ENCODE measurements around the gene SLC2A4RG. TPM values are rescaled to one million over a fixed set of nuclear protein-coding genes. Genes with fewer than 3 reads are reported as not detected.

The SLC2A4RG gene
- total RNA-seq, 1 donor from 2014 or later, result 64.1 TPM

DNA sequence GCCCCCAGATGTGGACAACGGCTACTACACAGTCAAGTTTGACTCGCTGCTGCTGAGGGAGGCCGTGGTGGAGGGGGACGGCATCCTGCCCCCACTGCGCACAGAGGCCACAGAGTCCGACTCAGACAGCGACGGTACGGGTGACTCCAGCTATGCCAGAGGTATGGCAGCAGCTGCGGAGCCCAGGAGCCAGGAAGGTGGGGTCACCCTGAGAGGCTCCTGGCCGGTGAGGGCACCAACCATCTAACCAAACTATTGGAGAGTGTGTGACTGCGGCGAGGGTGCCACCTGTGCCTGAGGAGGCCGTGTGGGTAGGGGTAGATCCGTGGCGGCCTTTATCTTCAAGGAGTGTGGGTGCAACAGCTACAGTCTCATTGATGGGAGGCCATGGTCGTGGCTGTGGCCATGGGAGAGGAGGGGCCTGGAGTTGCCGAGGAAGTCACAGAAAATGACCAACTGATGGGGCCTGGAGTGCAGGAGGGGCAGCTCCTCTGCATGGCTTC lies 5.9 kb upstream of the SLC2A4RG start:
- no peak overlapping the region for H3K27ac ChIP-seq
- DNase-seq (no peak), ATAC-seq (no peak)
- intact Hi-C loops (cut with DNase I), result no loop called here
- H3K27me3 ChIP-seq, result no peaks in the 10 kb centered on the region
- no peaks in the 10 kb centered on the region for H3K9me3 ChIP-seq
- peaks cover 27% of the 10 kb centered on the region for H3K36me3 ChIP-seq
- no peak overlapping the region for H3K4me3 ChIP-seq
- peaks cover 16% of the 10 kb centered on the region for H3K4me1 ChIP-seq
- TF ChIP-seq, protein P1, sequence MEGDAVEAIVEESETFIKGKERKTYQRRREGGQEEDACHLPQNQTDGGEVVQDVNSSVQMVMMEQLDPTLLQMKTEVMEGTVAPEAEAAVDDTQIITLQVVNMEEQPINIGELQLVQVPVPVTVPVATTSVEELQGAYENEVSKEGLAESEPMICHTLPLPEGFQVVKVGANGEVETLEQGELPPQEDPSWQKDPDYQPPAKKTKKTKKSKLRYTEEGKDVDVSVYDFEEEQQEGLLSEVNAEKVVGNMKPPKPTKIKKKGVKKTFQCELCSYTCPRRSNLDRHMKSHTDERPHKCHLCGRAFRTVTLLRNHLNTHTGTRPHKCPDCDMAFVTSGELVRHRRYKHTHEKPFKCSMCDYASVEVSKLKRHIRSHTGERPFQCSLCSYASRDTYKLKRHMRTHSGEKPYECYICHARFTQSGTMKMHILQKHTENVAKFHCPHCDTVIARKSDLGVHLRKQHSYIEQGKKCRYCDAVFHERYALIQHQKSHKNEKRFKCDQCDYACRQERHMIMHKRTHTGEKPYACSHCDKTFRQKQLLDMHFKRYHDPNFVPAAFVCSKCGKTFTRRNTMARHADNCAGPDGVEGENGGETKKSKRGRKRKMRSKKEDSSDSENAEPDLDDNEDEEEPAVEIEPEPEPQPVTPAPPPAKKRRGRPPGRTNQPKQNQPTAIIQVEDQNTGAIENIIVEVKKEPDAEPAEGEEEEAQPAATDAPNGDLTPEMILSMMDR (IDR thresholded peaks at IDR 0.05), result no peak

DNA sequence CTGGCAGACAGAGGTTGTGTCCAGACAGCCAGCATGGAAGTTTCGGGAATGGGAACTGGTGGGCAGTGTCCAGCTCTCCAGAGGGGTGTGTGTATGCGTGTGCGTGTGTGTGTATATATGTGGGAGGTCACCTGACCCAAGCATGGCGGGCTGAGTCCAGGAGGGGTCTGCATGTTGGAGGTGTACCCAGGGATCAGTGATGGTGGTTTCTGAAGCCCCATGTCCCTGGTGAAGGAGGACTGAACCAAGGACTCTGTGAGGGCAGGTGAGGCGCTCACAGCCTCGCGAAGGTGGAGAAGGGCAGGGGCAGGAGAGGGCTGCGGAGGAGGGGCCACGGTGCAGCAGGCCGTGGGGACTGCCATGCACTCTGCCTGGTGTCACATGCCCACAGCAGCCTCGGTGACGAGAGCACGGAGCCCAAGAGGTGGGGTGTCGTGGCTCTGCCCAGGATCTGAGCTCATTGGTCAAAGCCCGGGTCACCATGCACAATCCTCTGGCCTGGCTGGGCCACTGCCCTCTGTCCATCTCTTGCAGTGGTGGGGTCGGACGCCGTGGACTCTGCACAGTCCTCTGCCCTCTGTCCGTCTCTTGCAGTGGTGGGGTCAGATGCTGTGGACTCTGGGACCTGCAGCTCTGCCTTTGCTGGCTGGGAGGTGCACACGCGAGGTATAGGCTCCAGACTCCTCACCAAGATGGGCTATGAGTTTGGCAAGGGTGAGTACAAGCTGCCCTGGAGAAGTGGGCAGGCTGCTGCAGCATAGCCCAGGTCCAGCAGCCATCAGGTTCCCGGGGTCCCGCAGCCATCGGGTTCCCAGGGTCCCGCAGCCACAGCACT lies 5.2 kb upstream of the SLC2A4RG start:
- H3K27me3 ChIP-seq, result no peaks in the 10 kb centered on the region
- DNase-seq (no peak), ATAC-seq (no peak)
- peaks cover 27% of the 10 kb centered on the region for H3K36me3 ChIP-seq
- no peak overlapping the region for H3K27ac ChIP-seq
- H3K4me1 ChIP-seq, result peaks cover 19% of the 10 kb centered on the region
- intact Hi-C loops (cut with DNase I), result no loop called here
- TF ChIP-seq, protein P1 (IDR thresholded peaks at IDR 0.05), result no peak
- H3K4me3 ChIP-seq, result no peak overlapping the region
- H3K9me3 ChIP-seq, result no peaks in the 10 kb centered on the region

DNA sequence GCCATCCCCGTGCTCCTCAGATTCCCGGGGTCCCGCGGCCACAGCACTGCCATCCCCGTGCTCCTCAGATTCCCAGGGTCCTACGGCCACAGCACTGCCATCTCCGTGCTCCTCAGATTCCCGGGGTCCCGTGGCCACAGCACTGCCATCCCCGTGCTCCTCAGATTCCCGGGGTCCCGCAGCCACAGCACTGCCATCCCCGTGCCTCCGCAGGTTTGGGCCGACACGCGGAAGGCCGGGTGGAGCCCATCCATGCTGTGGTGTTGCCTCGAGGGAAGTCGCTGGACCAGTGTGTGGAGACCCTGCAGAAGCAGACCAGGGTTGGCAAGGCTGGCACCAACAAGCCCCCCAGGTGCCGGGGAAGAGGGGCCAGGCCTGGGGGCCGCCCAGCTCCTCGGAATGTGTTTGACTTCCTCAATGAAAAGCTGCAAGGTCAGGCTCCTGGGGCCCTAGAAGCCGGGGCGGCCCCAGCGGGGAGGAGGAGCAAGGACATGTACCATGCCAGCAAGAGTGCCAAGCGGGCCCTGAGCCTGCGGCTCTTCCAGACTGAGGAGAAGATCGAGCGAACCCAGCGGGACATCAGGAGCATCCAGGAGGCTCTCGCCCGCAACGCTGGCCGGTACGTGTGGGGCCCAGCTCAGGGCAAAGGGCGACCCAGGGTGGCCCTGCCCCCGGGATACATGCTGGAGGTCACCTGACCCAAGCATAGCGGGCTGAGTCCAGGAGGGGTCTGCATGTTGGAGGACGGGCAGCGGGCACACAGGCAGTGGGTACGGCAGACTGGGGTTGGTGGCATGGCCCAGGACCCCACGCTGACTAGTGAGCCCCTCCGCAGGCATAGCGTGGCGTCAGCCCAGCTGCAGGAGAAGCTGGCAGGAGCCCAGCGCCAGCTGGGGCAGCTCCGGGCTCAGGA lies 4.4 kb upstream of the SLC2A4RG start:
- intact Hi-C loops (cut with DNase I), result no loop called here
- Histone ChIP-seq H3K9me3 (no peaks in the 10 kb centered on the region), H3K4me1 (peaks cover 19% of the 10 kb centered on the region), H3K27me3 (no peaks in the 10 kb centered on the region), H3K27ac (no peak overlapping the region), H3K36me3 (peaks cover 27% of the 10 kb centered on the region), H3K4me3 (no peak overlapping the region)
- DNase-seq, result no peak
- ATAC-seq, result no peak
- TF ChIP-seq, protein P1 (IDR thresholded peaks at IDR 0.05), result no peak

DNA sequence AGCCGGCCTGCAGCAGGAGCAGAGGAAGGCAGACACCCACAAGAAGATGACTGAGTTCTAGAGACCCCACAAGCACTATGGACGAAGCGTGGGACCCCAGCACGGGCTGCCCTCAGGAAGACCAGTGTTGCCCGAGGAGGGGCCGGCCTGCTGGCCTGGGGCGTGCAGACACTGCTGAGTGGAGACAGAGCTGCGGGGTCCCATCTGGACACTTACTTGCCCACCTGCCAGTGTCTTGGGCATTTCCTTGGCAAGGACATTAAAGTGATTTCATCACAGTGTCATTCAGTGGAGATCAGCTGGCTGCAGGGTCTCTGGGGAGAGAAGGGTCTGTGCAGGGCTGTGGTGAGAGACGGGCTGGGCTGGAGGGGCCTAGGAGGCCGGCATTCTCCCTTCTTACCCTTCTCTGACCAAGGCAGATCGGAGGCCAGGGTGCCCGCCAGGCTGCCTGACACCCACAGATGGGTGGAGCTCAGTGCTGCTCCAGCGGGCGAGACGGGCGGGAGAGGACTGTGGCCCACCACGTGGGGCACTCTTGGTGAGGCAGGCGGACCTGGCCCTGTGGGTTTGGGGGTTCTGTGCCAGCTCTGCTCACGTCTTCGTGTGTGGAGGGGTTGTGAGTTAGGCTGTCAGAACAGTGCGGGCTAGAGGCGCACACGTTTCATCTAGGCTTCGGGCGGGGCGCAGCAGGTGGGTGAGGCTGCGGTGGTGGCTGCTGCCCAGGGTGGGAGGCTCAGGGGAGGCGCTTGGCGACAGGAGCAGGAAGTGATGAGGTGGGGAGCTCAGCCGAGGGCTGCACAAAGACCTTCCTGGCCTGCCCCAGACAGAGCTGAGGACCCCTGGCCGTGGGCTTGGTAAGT lies 3.5 kb upstream of the SLC2A4RG start, which contains the start of gene LIME1:
Gene LIME1 (plus strand): TSS at position 806 of the 860 bp plus-strand sequence. CDS start 886 bp downstream, outside the sequence.
- no peaks in the 10 kb centered on the region for H3K9me3 ChIP-seq
- no peaks in the 10 kb centered on the region for H3K27me3 ChIP-seq
- no peak for ATAC-seq
- peak; percentile 69 for DNase-seq
- TF ChIP-seq, protein P1 (IDR thresholded peaks at IDR 0.05), result no peak
- H3K36me3 ChIP-seq, result peaks cover 27% of the 10 kb centered on the region
- peak within 1 kb of the TSS; percentile 30 for H3K27ac ChIP-seq
- H3K4me1 ChIP-seq, result peaks cover 22% of the 10 kb centered on the region
- intact Hi-C loops (cut with DNase I), result no loop called here
- peak within 1 kb of the TSS; percentile 61 for H3K4me3 ChIP-seq

Data from upper lobe of right lung (tissue), 1 donor.